Spleen (tissue), 11 donors: ENCODE results near the gene KREMEN1. TPM values are rescaled to one million over a fixed set of nuclear protein-coding genes. Genes with fewer than 3 reads are reported as not detected.

Source experiments
- DNase-seq: peaks from one replicate; pipeline ENCODE4 v3.0.0-alpha.2; 2020
- H3K27ac ChIP-seq, 8 donors: fragments of 200-600 bp; sonication (generic) in 7 of 8; 1 replicate in 4 of 8; 2 replicates in 4 of 8; pipeline versions ENCODE4 v1.5.0 to v1.8.0; 2016 to 2021; ENCODE audit warnings: inconsistent platforms in 4 of 8, mild to moderate bottlenecking in 4 of 8, moderate library complexity in 1 of 8
- H3K27me3 ChIP-seq, 7 donors: fragments of 200-600 bp; sonication (generic) in 6 of 7; replicated peaks in 1 of 7; 1 replicate in 4 of 7; 2 replicates in 3 of 7; pipeline versions ENCODE4 v1.5.0 to v1.8.0; 2016 to 2021; ENCODE audit warnings: inconsistent platforms in 3 of 7, mild to moderate bottlenecking in 1 of 7
- H3K36me3 ChIP-seq, 6 donors: fragments of 200-600 bp; sonication (generic) in 5 of 6; 1 replicate in 4 of 6; 2 replicates in 2 of 6; pipeline versions ENCODE4 v1.5.0 to v1.8.0; 2016 to 2021; ENCODE audit warnings: inconsistent platforms in 2 of 6
- H3K4me1 ChIP-seq, 6 donors: fragments of 200-600 bp; sonication (generic) in 5 of 6; 1 replicate in 3 of 6; 2 replicates in 3 of 6; pipeline versions ENCODE4 v1.5.0 to v1.8.0; 2016 to 2021; ENCODE audit warnings: inconsistent platforms in 3 of 6
- H3K4me3 ChIP-seq, 8 donors: fragments of 200-600 bp; sonication (generic) in 7 of 8; 1 replicate in 4 of 8; 2 replicates in 4 of 8; pipeline versions ENCODE4 v1.5.0 to v1.8.0; 2016 to 2021; ENCODE audit warnings: inconsistent platforms in 4 of 8, mild to moderate bottlenecking in 4 of 8, moderate library complexity in 2 of 8
- H3K9me3 ChIP-seq, 8 donors: fragments of 200-600 bp; sonication (generic) in 7 of 8; 1 replicate in 4 of 8; 2 replicates in 4 of 8; pipeline versions ENCODE4 v1.5.0 to v1.8.0; 2016 to 2021; ENCODE audit warnings: inconsistent platforms in 4 of 8
- CTCF ChIP-seq, 11 experiments: fragments of 200-600 bp in 7 of 11; fragments of 450-650 bp in 4 of 11; sonication (generic) in 4 of 11; IDR thresholded peaks in 8 of 11; conservative IDR thresholded peaks in 3 of 11; 1 replicate in 7 of 11; 2 replicates in 4 of 11; pipeline versions ENCODE4 v1.4.0 to v1.8.0; 2016 to 2021; ENCODE audit warnings: antibody characterized with exemption in 11 of 11, inconsistent platforms in 4 of 11, mild to moderate bottlenecking in 1 of 11
- POLR2A ChIP-seq, 3 donors: fragments of 450-650 bp; IDR thresholded peaks; one replicate each; pipeline ENCODE4 v1.5.1; 2017; ENCODE audit warnings: antibody characterized with exemption in 3 of 3, mild to moderate bottlenecking in 1 of 3
- POLR2AphosphoS5 ChIP-seq, 3 donors: sonication (generic); formaldehyde crosslinking; IDR thresholded peaks; one replicate each; pipeline ENCODE4 v1.5.1; 2017; ENCODE audit warnings: antibody characterized with exemption in 3 of 3
- WGBS, 5 donors: extraction: QIAGEN DNeasy Blood & Tissue Kit in 3 of 5; methylation state at CpG; one replicate each; pipeline versions ENCODE4 v1.1.5 to v1.1.7; 2013 to 2018; 5-methylcytosine and 5-hydroxymethylcytosine counted together
- intact Hi-C: fragments of 100-400 bp; cut with DNase I; formaldehyde crosslinking; loops from one replicate; pipeline ENCODE4 v1.15.0; 2023; ENCODE audit warnings: low total_unique reads
- polyA plus RNA-seq, 3 donors: library from polyadenylated mRNA; stranded (reverse); fragments of 200-250 nt; gene quantifications; one replicate each; pipeline ENCODE4 v1.2.1, GENCODE V29; 2013
- total RNA-seq, 7 donors: library from RNA; depleted of rRNA in 3 of 7; stranded (reverse); fragments of >200 nt in 3 of 7; fragmentation: NEBNext Ultra II Directional in 4 of 7; extraction: Animal tissue kit (Norgen Biotek cat#: 25700) in 4 of 7; gene quantifications; one replicate each; pipeline versions ENCODE4 v1.1.0 to v1.2.1, GENCODE V29; 2016 to 2021
- donor health status: healthy with polysubstance abuse.
- donor health status: DM: no; HTN: no; CAD: no; lungs with moderate emphysema.
- donor health status: DM: no; HTN: no; CAD: no.
- donor health status: Bipolar disorder and iron deficiency.
- donor health status: healthy.
- donor health status: DM: no; HTN: no; CAD: no.
- donor health status: DM: yes; HTN: yes; CAD: no.

Gene KREMEN1
- total and polyA plus RNA-seq, 10 donors: 1.5 to 41.3 (median 25.1) TPM

DNA sequence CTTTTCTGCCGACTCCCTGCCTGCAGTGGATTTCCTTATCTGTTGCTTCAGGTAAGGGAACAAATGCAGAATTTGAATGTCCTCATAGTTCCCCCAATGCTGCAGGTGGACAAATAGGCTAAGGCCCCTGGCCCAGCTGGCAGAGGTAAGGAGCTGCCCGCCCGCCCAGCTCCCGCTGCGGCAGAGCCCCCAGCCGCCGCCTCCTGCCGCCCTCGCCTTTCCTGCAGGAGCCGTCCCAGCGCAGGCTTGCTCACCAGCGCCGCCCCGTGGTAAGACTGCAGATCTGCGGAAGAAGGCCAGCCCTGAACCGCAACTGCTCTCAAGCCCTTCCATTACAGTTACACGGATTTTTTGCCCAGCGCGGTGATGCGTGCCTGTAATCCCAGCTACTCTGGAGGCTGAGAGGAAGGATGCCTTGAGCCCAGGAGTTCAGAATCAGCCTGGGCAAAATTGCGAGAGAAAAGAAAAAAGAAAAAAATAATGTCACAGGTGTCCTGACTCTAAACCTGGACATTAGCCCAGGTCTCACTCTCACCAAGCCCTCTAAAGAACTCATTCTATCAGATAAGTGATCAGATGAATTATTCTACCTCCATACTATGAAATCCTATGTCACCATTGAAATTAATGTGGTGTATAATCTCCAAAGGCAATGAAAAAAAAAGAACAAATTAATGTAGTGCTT, 81.7 kb downstream of the KREMEN1 start:
- peak overlapping the region in 5 of 8 donors; percentile 25 to 91 (median 88) for H3K27ac ChIP-seq
- intact Hi-C loops: no loop called here
- H3K4me1 ChIP-seq: peaks cover 15 to 59% (median 51%) of the 10 kb centered on the region in 6 donors
- TF ChIP-seq POLR2A (IDR thresholded peaks at IDR 0.05) (no peak), CTCF (IDR thresholded peaks at IDR 0.05 in 8 of 11, conservative IDR thresholded peaks at IDR 0.05 in 3 of 11) (peak; percentile 59 to 95 (median 89)), POLR2AphosphoS5 (IDR thresholded peaks at IDR 0.05) (peak; percentile 66 to 83 (median 74))
- DNase-seq: peak; percentile 94
- H3K4me3 ChIP-seq: peak overlapping the region in 2 of 8 donors; percentile 11 to 51
- H3K9me3 ChIP-seq: no peaks in the 10 kb centered on the region
- H3K36me3 ChIP-seq: no peaks in the 10 kb centered on the region
- WGBS, 5 donors: 2 to 4% (median 3%) methylated on average over 16 to 21 of the region's 21 CpGs
- H3K27me3 ChIP-seq: peaks cover 0 to 53% (median 0%) of the 10 kb centered on the region in 7 donors

DNA sequence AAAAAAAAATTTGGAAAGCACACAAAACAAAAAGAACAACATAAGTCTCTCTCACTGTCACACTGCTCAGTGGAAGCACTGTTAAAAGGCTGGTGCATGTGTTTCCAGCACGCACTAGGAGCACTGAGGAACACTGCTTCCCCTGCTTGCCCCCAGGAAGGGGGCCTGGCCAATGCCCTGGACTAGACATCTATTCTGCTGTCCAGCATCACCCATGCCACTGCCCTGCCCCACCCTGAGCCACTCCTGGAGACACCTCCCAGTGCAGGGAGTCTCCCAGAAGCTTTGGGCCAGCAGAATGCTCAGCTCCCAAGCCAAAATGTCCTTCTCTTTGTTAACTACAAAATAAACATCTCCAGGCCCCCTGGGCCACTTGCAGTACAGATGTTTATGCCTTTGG, 83.1 kb downstream of the KREMEN1 start:
- 92 to 100% (median 100%) methylated on average over 1 of the region's 1 CpG for WGBS, 5 donors
- intact Hi-C loops: no loop called here
- H3K27me3 ChIP-seq: peaks cover 0 to 53% (median 0%) of the 10 kb centered on the region in 7 donors
- H3K9me3 ChIP-seq: no peaks in the 10 kb centered on the region
- H3K4me1 ChIP-seq: peaks cover 7 to 44% (median 39%) of the 10 kb centered on the region in 6 donors
- no peak overlapping the region for H3K27ac ChIP-seq
- H3K4me3 ChIP-seq: no peak overlapping the region
- TF ChIP-seq POLR2A (IDR thresholded peaks at IDR 0.05): no peak
- TF ChIP-seq CTCF (IDR thresholded peaks at IDR 0.05 in 8 of 11, conservative IDR thresholded peaks at IDR 0.05 in 3 of 11): no peak
- TF ChIP-seq POLR2AphosphoS5 (IDR thresholded peaks at IDR 0.05): no peak
- no peaks in the 10 kb centered on the region for H3K36me3 ChIP-seq
- peak; percentile 66 for DNase-seq

- WGBS, 5 donors: 48 to 73% (median 58%) methylated on average over 7 to 9 of the region's 9 CpGs
Measured at GRCh38 chr22:29156507-29156906, 83.7 kb downstream of the KREMEN1 start.

More at GRCh38 chr22:29156507-29156906, 83.7 kb downstream of the KREMEN1 start:
- peak; percentile 71 for DNase-seq
- Histone ChIP-seq H3K27ac (no peak overlapping the region), H3K36me3 (no peaks in the 10 kb centered on the region), H3K4me1 (peaks cover 6 to 39% (median 34%) of the 10 kb centered on the region in 6 donors), H3K27me3 (peaks cover 0 to 53% (median 0%) of the 10 kb centered on the region in 7 donors), H3K4me3 (no peak overlapping the region), H3K9me3 (no peaks in the 10 kb centered on the region)
- TF ChIP-seq CTCF (IDR thresholded peaks at IDR 0.05 in 8 of 11, conservative IDR thresholded peaks at IDR 0.05 in 3 of 11) (no peak), POLR2AphosphoS5 (IDR thresholded peaks at IDR 0.05) (no peak), POLR2A (IDR thresholded peaks at IDR 0.05) (no peak)
- intact Hi-C loops: no loop called here
